HG02973 (cell line): ENCODE data around the gene MED27.
"Not testable (repeated sequence)": the region's sequence is repeated elsewhere in the genome, so short reads cannot be mapped to it uniquely, and the experiment has no call there.

ENCODE experiments used
- ATAC-seq: cut with Tn5 transposase; IDR thresholded peaks from one replicate; pipeline ENCODE4 v1.9.1; 2021; ENCODE audit warnings: moderate library complexity; ENCODE audit not compliant: unreplicated experiment

The MED27 gene

DNA sequence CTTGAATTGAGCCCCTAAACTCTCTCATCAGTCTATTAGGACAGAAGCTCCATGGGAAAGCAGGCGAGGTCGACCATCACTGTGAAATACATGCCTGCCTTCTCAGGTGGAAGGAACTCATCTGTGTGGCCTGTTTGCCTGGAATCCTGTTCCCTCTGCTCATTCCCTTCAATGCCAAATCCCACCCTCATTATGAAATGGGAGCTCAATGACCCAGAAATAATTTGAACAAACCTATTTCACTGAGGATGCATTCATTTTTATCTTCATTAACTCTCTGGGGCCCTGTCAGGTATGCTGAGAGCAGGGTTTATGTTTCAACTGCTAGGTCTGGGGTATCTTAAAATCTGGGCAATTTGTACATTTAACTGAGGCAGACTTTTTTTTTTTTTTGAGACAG is 142.2 kb downstream of the MED27 start:
- ATAC-seq: no peak

- ATAC-seq: no peak
Observed at GRCh38 chr9:131936929-131937328, 142.7 kb downstream of the MED27 start.

DNA sequence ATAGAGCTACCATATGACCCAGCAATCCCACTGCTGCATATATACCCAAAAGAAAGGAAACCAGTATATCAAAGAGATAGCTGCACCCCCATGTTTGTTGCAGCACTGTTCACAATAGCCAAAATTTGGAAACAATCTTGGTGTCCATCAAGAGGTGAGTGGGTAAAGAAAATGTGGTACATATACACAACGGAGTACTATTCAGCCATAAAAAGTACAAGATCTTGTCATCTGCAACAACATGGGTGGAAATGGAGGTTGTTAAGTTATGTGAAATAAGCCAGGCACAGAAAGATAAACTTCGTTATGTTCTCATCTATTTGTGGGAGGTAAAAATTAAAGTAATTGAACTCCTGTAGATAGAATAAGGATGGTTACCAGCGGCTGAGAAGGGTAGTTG is 145.0 kb downstream of the MED27 start:
- ATAC-seq: no peak

GRCh38 chr9:131927091-131927490 is 152.6 kb downstream of the MED27 start:
- no peak for ATAC-seq

DNA sequence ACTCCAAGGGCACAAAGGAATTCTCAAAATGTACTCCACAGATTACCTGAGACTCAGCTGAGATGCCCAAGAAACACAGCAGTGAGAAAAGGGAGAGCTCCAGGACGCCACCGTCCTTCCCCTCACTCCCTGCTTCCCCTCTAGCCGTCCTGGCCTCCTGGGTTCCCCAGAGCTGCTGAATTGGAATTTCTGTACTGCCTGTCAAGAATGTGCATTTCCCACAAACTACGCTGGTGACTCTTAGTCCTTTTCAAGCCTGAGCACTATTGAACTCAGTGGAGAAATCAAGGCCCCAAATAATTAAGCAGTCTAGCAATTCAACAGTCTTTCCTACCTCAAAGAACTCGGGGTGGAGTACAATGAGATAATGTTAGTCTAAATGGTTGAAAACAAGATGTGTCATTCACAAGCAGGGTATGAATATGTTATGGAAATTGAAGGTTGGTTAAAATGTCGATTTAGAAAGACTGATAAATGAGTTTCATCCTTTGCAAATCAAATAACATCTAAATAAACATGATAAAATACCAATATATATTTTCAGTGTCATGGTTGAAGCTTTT is 153.2 kb downstream of the MED27 start:
- ATAC-seq: no peak

- ATAC-seq: no peak
Observed at GRCh38 chr9:131925677-131926177, 153.9 kb downstream of the MED27 start.

- no peak for ATAC-seq
Observed at GRCh38 chr9:131923766-131924165, 155.9 kb downstream of the MED27 start.

GRCh38 chr9:131923132-131923671 is 156.5 kb downstream of the MED27 start:
- no peak for ATAC-seq

DNA sequence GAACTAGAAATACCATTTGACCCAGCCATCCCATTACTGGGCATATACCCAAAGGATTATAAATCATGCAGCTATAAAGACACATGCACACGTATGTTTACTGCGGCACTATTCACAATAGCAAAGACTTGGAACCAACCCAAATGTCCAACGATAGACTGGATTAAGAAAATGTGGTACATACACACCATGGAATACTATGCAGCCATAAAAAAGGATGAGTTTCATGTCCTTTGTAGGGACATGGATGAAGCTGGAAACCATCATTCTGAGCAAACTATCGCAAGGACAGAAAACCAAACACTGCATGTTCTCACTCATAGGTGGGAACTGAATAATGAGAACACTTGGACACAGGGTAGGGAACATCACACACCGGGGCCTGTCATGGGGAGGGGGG is 158.0 kb downstream of the MED27 start:
- not testable (repeated sequence) for ATAC-seq

DNA sequence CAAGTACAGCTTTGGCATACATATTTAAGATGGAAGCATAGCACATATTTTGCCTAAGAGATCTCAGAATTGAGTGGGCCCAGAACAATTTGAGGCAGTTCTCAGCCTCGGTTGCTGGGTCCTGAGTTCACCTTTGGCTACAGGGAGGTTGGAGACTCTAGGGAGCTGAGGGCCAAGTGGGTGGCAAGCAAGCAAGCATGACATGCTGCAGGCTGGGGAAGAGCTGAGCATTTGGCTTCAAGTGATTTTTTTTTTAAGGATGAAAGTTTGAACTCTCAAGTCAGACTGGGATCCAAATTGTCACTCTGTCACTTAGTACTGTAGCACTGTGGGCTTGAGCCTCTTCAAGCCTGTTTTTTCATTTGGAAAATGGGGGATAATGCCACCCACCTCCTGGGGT is 160.5 kb downstream of the MED27 start:
- ATAC-seq: no peak

- ATAC-seq: no peak
Observed at GRCh38 chr9:131918481-131918880, 161.2 kb downstream of the MED27 start.

DNA sequence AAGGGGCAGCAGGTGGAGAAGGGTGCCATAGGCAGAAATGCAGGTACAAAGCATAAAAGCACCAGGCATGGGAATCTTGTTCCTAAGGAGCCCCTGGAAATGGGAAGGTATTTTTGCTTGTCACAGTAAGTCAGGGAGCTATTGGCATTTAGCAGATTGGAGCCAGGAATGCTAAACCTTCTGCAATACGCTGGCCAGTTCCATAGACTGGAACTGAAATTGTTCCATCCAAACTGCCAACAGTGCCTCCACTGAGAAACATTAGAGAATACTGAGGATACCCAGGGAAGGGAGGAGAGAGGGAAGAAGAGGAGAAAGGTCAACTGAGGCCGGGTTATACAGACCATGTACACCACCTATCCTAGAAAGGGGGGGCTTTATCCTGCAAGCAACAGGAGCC is 162.7 kb downstream of the MED27 start:
- ATAC-seq: no peak

- ATAC-seq: no peak
Observed at GRCh38 chr9:131915181-131915580, 164.5 kb downstream of the MED27 start.

DNA sequence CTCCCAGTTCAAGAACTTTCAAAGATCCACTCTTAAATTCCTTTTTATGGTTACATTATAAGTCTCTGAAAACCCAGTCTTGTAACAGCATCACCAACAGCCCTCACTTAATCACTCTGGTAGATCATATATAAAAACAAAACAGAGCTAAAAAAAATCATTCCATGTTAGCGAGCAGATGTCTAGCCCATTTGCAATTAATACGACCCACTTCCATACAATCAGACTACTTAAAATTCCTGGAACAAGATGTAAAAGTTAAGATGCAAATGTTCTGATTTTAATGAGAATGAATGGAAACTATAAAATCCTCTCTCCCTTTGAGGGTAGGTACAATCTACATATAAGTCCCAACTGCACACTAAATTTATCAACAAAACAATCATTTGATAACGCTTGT is 167.0 kb downstream of the MED27 start:
- no peak for ATAC-seq

- ATAC-seq: no peak
Observed at GRCh38 chr9:131912069-131912468, 167.6 kb downstream of the MED27 start.

GRCh38 chr9:131910572-131910971 is 169.1 kb downstream of the MED27 start:
- no peak for ATAC-seq

GRCh38 chr9:131905144-131905543 is 174.5 kb downstream of the MED27 start:
- ATAC-seq: no peak

GRCh38 chr9:131899296-131900228 is 180.1 kb downstream of the MED27 start:
- no peak for ATAC-seq

DNA sequence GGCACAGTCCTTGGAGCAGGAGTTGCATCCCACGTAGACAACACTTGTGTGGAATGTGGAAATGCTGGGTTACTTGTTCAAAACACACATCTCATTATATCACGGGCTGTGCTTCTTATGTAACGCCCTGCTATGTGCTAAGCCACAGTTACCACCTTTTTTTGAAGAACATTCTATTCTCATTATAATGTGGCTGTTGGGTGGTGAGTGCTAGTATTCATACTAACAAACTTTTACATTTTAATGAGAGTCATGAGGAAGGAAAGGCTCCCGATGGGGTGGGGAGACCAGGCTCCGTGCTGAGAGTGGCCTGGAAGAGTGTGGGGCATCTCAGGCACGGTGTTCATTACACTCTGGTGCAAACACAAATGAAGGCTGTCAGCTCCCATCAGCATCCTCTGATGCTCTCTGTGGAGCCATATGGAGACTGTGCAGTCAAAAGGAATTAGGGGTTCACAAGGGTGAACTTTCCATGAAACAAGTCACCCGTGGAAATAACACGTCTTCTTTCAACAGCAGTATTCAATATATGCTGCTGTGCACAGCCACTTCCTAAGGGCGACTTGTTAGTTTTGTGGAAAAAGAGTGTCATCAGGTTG is 186.7 kb downstream of the MED27 start:
- no peak for ATAC-seq

GRCh38 chr9:131892162-131892707 is 187.4 kb downstream of the MED27 start:
- ATAC-seq: no peak

DNA sequence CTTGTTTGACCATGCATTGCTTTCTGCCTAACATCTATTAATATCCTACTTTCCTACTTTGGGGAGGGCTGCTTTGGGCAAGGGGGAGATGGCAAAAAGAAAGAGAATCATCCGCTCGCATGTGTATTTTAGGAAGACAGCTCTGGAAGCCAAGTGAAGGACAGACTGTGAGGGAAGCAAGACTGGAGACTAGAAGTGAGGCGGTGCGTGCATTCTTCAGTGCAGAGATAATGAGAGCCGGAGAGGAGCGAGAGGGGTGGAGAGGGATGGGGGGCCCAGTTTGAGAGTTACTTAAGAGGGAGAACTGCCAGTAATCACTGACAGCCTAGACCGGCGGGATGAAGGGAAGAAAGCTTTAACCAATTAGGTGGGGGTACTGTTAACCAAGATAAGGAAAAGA is 188.1 kb downstream of the MED27 start:
- no peak for ATAC-seq
